T-cell (primary cell): Measurements from ENCODE around the gene KRT27. TPM values are rescaled to one million over a fixed set of nuclear protein-coding genes. Genes with fewer than 3 reads are reported as not detected.
A peak's percentile ranks its signal among the peaks of the same experiment; 100 is the strongest.

Experiments
- ATAC-seq, 4 experiments: fragments of 200-7000 bp in 3 of 4; fragments of 150-1000 bp in 1 of 4; cut with Tn5 transposase; replicated peaks in 1 of 4; 1 replicate in 3 of 4; 2 replicates in 1 of 4; pipeline ENCODE4 v1.10.0; 2021; ENCODE audit warnings: moderate library complexity in 3 of 4, mild to moderate bottlenecking in 2 of 4, moderate number of reproducible peaks in 1 of 4
- CTCF ChIA-PET, 2 donors: fragments of 300-600 bp; sonication (Branson Sonifier 250); formaldehyde crosslinking; loops; one replicate each; lab custom pipeline; 2022; ENCODE audit warnings: antibody characterized with exemption in 2 of 2; lab: Charles Lee
- POLR2A ChIA-PET, 2 donors: fragments of 300-600 bp; sonication (Branson Sonifier 250); formaldehyde crosslinking; loops; one replicate each; lab custom pipeline; 2022; ENCODE audit warnings: antibody characterized with exemption in 2 of 2; lab: Charles Lee
- DNase-seq, 35 experiments: peaks; one replicate each; pipeline versions ENCODE4 v3.0.0 to v3.0.0-alpha.2; 2013 to 2023
- H3K27ac ChIP-seq: one replicate; pipeline ENCODE4 v1.5.1; 2013; ENCODE audit warnings: low read length
- H3K27me3 ChIP-seq, 2 experiments: replicated peaks in 1 of 2; 1 replicate in 1 of 2; 2 replicates in 1 of 2; pipeline versions ENCODE4 v1.6.1 to v1.7.0; 2013; ENCODE audit warnings: low read length in 1 of 2, mixed read lengths in 1 of 2; ENCODE audit not compliant: control insufficient read depth in 2 of 2, insufficient read depth in 2 of 2; ENCODE audit errors: extremely low read depth in 1 of 2
- H3K36me3 ChIP-seq, 2 donors: 1 replicate in 1 of 2; 2 replicates in 1 of 2; pipeline versions ENCODE4 v1.6.1 to v1.7.0; 2013; ENCODE audit warnings: low read length in 1 of 2; ENCODE audit not compliant: control insufficient read depth in 2 of 2, insufficient read depth in 1 of 2; ENCODE audit errors: extremely low read depth in 1 of 2
- H3K4me1 ChIP-seq, 2 experiments: 1 replicate in 1 of 2; 2 replicates in 1 of 2; pipeline versions ENCODE4 v1.6.1 to v1.7.0; 2013; ENCODE audit warnings: low read length in 2 of 2, mixed read lengths in 1 of 2; ENCODE audit not compliant: insufficient read depth in 2 of 2, control insufficient read depth in 1 of 2; ENCODE audit errors: extremely low read depth in 1 of 2
- H3K4me3 ChIP-seq, 2 donors: 1 replicate in 1 of 2; 2 replicates in 1 of 2; pipeline versions ENCODE4 v1.5.1 to v1.7.0; 2013; ENCODE audit warnings: mild to moderate bottlenecking in 2 of 2, low read length in 1 of 2, moderate library complexity in 1 of 2; ENCODE audit not compliant: control insufficient read depth in 1 of 2; ENCODE audit errors: extremely low read depth in 1 of 2
- H3K9me3 ChIP-seq: 2 replicates; pipeline ENCODE4 v1.7.0; 2013
- H3K27ac Mint-ChIP-seq, 2 donors: one replicate each; pipeline ENCODE4 v1.8.0; 2020 to 2021; ENCODE audit warnings: mild to moderate bottlenecking in 2 of 2, mixed read lengths in 2 of 2
- H3K27me3 Mint-ChIP-seq, 2 donors: one replicate each; pipeline ENCODE4 v1.8.0; 2021 to 2022; ENCODE audit warnings: mixed read lengths in 2 of 2
- H3K36me3 Mint-ChIP-seq: one replicate; pipeline ENCODE4 v1.8.0; 2021; ENCODE audit warnings: mixed read lengths
- H3K4me1 Mint-ChIP-seq, 3 donors: one replicate each; pipeline ENCODE4 v1.8.0; 2020 to 2022; ENCODE audit warnings: mixed read lengths in 3 of 3, mild to moderate bottlenecking in 1 of 3
- H3K4me3 Mint-ChIP-seq, 3 donors: one replicate each; pipeline ENCODE4 v1.8.0; 2020 to 2022; ENCODE audit warnings: mild to moderate bottlenecking in 3 of 3, mixed read lengths in 3 of 3, moderate library complexity in 3 of 3
- H3K9me3 Mint-ChIP-seq, 3 donors: one replicate each; pipeline ENCODE4 v1.8.0; 2020 to 2022; ENCODE audit warnings: mixed read lengths in 3 of 3
- WGBS: methylation state at CpG from one replicate; pipeline ENCODE4 v1.1.5; 2013; ENCODE audit warnings: missing lambda C conversion rate; ENCODE audit not compliant: insufficient coverage; 5-methylcytosine and 5-hydroxymethylcytosine counted together
- total RNA-seq, 35 experiments: library from RNA in 6 of 35; stranded (reverse) in 6 of 35; fragments of 120-200 nt in 1 of 35; gene quantifications; one replicate each; pipeline versions ENCODE4 v1.2.1 to v1.2.4 and lab custom pipeline; 2013 to 2026

Gene KRT27
- total RNA-seq, 5 donors from 2014 or later (not counting 1 experiment from before 2014, with no cell fraction given) = not detected

- H3K27ac ChIP-seq = no peak overlapping the region
- no peaks in the 10 kb centered on the region for H3K4me1 ChIP-seq
- POLR2A ChIA-PET = no interaction called here
- Mint-ChIP-seq H3K4me1 (no peaks in the 10 kb centered on the region), H3K36me3 (peaks cover 3% of the 10 kb centered on the region), H3K9me3 (peaks cover 2 to 7% (median 5%) of the 10 kb centered on the region in 3 donors), H3K27ac (no peak overlapping the region), H3K27me3 (peaks cover 29 to 34% of the 10 kb centered on the region in 2 donors), H3K4me3 (no peak overlapping the region)
- H3K9me3 ChIP-seq = no peaks in the 10 kb centered on the region
- WGBS = 43% methylated on average over 3 of the region's 4 CpGs
- CTCF ChIA-PET = no interaction called here
- ATAC-seq = no peak
- H3K27me3 ChIP-seq = peaks cover 2 to 16% of the 10 kb centered on the region in 2 experiments
- no peak overlapping the region for H3K4me3 ChIP-seq
- DNase-seq = no peak
- H3K36me3 ChIP-seq = no peaks in the 10 kb centered on the region
Observed at GRCh38 chr17:40738553-40738952, 43.8 kb downstream of the KRT27 start.

GRCh38 chr17:40735016-40735415 lies 47.3 kb downstream of the KRT27 start:
- Histone ChIP-seq H3K4me3 (no peak overlapping the region), H3K9me3 (no peaks in the 10 kb centered on the region), H3K36me3 (no peaks in the 10 kb centered on the region), H3K27me3 (peaks cover 10 to 12% of the 10 kb centered on the region in 2 experiments), H3K27ac (no peak overlapping the region), H3K4me1 (no peaks in the 10 kb centered on the region)
- ATAC-seq (no peak), DNase-seq (no peak)
- Mint-ChIP-seq H3K9me3 (no peaks in the 10 kb centered on the region), H3K36me3 (no peaks in the 10 kb centered on the region), H3K27ac (no peak overlapping the region), H3K27me3 (peaks cover 18 to 30% of the 10 kb centered on the region in 2 donors), H3K4me3 (no peak overlapping the region), H3K4me1 (no peaks in the 10 kb centered on the region)
- WGBS = no CpG with 5 or more reads among the region's 1 CpG
- ChIA-PET POLR2A (no interaction called here), CTCF (no interaction called here)

GRCh38 chr17:40734018-40734417 lies 48.3 kb downstream of the KRT27 start:
- ChIA-PET POLR2A (no interaction called here), CTCF (no interaction called here)
- 90% methylated on average over 3 of the region's 6 CpGs for WGBS
- Histone ChIP-seq H3K27me3 (peaks cover 13 to 14% of the 10 kb centered on the region in 2 experiments), H3K9me3 (no peaks in the 10 kb centered on the region), H3K4me3 (no peak overlapping the region), H3K4me1 (no peaks in the 10 kb centered on the region), H3K36me3 (no peaks in the 10 kb centered on the region), H3K27ac (no peak overlapping the region)
- H3K9me3 Mint-ChIP-seq = no peaks in the 10 kb centered on the region
- no peak overlapping the region for H3K4me3 Mint-ChIP-seq
- DNase-seq (no peak), ATAC-seq (no peak)
- no peaks in the 10 kb centered on the region for H3K36me3 Mint-ChIP-seq
- H3K27ac Mint-ChIP-seq = no peak overlapping the region
- peaks cover 19 to 30% of the 10 kb centered on the region in 2 donors for H3K27me3 Mint-ChIP-seq
- H3K4me1 Mint-ChIP-seq = no peaks in the 10 kb centered on the region

GRCh38 chr17:40730970-40731369 lies 51.4 kb downstream of the KRT27 start:
- Mint-ChIP-seq H3K9me3 (no peaks in the 10 kb centered on the region), H3K4me3 (no peak overlapping the region), H3K36me3 (no peaks in the 10 kb centered on the region), H3K4me1 (no peaks in the 10 kb centered on the region), H3K27ac (no peak overlapping the region), H3K27me3 (peaks cover 17 to 20% of the 10 kb centered on the region in 2 donors)
- H3K4me3 ChIP-seq = no peak overlapping the region
- no peaks in the 10 kb centered on the region for H3K4me1 ChIP-seq
- ChIA-PET CTCF (interaction anchor here in 1 of 2 donors (0.6 kb wide), 1 partner anchor 106 kb away, joined by 3 read pairs; no protein-coding TSS in a partner anchor), POLR2A (interaction anchor here (0.6 kb wide), 2 partner anchors 590 to 687 kb away, joined by 5 to 8 read pairs; partner anchors contain the start of gene CASC3 (in 1 of the 2))
- H3K36me3 ChIP-seq = no peaks in the 10 kb centered on the region
- H3K9me3 ChIP-seq = no peaks in the 10 kb centered on the region
- no peak overlapping the region for H3K27ac ChIP-seq
- peaks cover 10 to 13% of the 10 kb centered on the region in 2 experiments for H3K27me3 ChIP-seq
- DNase-seq = no peak
- WGBS = 80% methylated on average over 1 of the region's 1 CpG
- no peak for ATAC-seq

GRCh38 chr17:40727447-40728231 lies 54.7 kb downstream of the KRT27 start:
- ChIA-PET CTCF (interaction anchor here (0.6 to 1.1 kb wide), 3 partner anchors 33 to 330 kb away, joined by 3 to 4 read pairs (median 3); no protein-coding TSS in a partner anchor), POLR2A (no interaction called here)
- DNase-seq = no peak
- Histone ChIP-seq H3K36me3 (no peaks in the 10 kb centered on the region), H3K9me3 (no peaks in the 10 kb centered on the region), H3K4me3 (no peak overlapping the region), H3K27me3 (peaks cover 6 to 12% of the 10 kb centered on the region in 2 experiments), H3K27ac (no peak overlapping the region), H3K4me1 (no peaks in the 10 kb centered on the region)
- Mint-ChIP-seq H3K27ac (no peak overlapping the region), H3K9me3 (no peaks in the 10 kb centered on the region), H3K4me1 (no peaks in the 10 kb centered on the region), H3K4me3 (no peak overlapping the region), H3K36me3 (no peaks in the 10 kb centered on the region), H3K27me3 (peaks cover 21 to 26% of the 10 kb centered on the region in 2 donors)
- no peak for ATAC-seq
- WGBS = no CpG with 5 or more reads among the region's 8 CpGs

GRCh38 chr17:40726919-40727318 lies 55.4 kb downstream of the KRT27 start:
- Mint-ChIP-seq H3K27ac (no peak overlapping the region), H3K4me3 (no peak overlapping the region), H3K9me3 (no peaks in the 10 kb centered on the region), H3K36me3 (no peaks in the 10 kb centered on the region), H3K4me1 (no peaks in the 10 kb centered on the region), H3K27me3 (peaks cover 21 to 25% of the 10 kb centered on the region in 2 donors)
- Histone ChIP-seq H3K4me3 (no peak overlapping the region), H3K9me3 (no peaks in the 10 kb centered on the region), H3K27me3 (peaks cover 6 to 10% of the 10 kb centered on the region in 2 experiments), H3K4me1 (no peaks in the 10 kb centered on the region), H3K27ac (no peak overlapping the region), H3K36me3 (no peaks in the 10 kb centered on the region)
- CTCF ChIA-PET = interaction anchor here (0.6 to 1.1 kb wide), 3 partner anchors 33 to 329 kb away, joined by 3 to 4 read pairs (median 3); no protein-coding TSS in a partner anchor
- WGBS = no CpG with 5 or more reads among the region's 2 CpGs
- POLR2A ChIA-PET = no interaction called here
- ATAC-seq = peak in 3 of 4 experiments; percentile 41 to 55 (median 50)
- peak in 1 of 35 experiments; percentile 36 for DNase-seq
